Fibroblast of skin of scalp (primary cell): ENCODE data around the gene CASKIN2.

Source experiments
- DNase-seq: peaks from one replicate; pipeline ENCODE4 v3.0.0-alpha.2; 2013

Gene CASKIN2

GRCh38 chr17:75503976-75504346 is 11.4 kb downstream of the CASKIN2 start:
- no peak for DNase-seq

- DNase-seq, result no peak
Observed at GRCh38 chr17:75503337-75503950, 11.9 kb downstream of the CASKIN2 start.

GRCh38 chr17:75502721-75503329 is 12.5 kb downstream of the CASKIN2 start:
- DNase-seq, result no peak

- DNase-seq, result no peak
Observed at GRCh38 chr17:75502072-75502720, 13.1 kb downstream of the CASKIN2 start.

- DNase-seq, result no peak
Observed at GRCh38 chr17:75501378-75502071, 13.8 kb downstream of the CASKIN2 start.

- DNase-seq, result no peak
Observed at GRCh38 chr17:75500419-75501216, 14.7 kb downstream of the CASKIN2 start.

GRCh38 chr17:75499313-75500022 is 15.9 kb downstream of the CASKIN2 start:
- DNase-seq, result no peak

GRCh38 chr17:75498726-75499213 is 16.6 kb downstream of the CASKIN2 start:
- DNase-seq, result no peak

GRCh38 chr17:75498039-75498725 is 17.2 kb downstream of the CASKIN2 start:
- no peak for DNase-seq

GRCh38 chr17:75496005-75496404 is 19.3 kb downstream of the CASKIN2 start:
- DNase-seq, result no peak

- no peak for DNase-seq
Observed at GRCh38 chr17:75494326-75494877, 20.9 kb downstream of the CASKIN2 start.

GRCh38 chr17:75493476-75494129 is 21.7 kb downstream of the CASKIN2 start:
- DNase-seq, result no peak

- no peak for DNase-seq
Observed at GRCh38 chr17:75492555-75493168, 22.7 kb downstream of the CASKIN2 start.

GRCh38 chr17:75491680-75492079 is 23.7 kb downstream of the CASKIN2 start:
- DNase-seq, result no peak

- no peak for DNase-seq
Observed at GRCh38 chr17:75490953-75491649, 24.2 kb downstream of the CASKIN2 start.

GRCh38 chr17:75490173-75490743 is 25.1 kb downstream of the CASKIN2 start:
- no peak for DNase-seq

- DNase-seq, result no peak
Observed at GRCh38 chr17:75489511-75489955, 25.8 kb downstream of the CASKIN2 start.

- no peak for DNase-seq
Observed at GRCh38 chr17:75488693-75489510, 26.4 kb downstream of the CASKIN2 start.
